ENCODE data around the gene HSPA2.

DNA sequence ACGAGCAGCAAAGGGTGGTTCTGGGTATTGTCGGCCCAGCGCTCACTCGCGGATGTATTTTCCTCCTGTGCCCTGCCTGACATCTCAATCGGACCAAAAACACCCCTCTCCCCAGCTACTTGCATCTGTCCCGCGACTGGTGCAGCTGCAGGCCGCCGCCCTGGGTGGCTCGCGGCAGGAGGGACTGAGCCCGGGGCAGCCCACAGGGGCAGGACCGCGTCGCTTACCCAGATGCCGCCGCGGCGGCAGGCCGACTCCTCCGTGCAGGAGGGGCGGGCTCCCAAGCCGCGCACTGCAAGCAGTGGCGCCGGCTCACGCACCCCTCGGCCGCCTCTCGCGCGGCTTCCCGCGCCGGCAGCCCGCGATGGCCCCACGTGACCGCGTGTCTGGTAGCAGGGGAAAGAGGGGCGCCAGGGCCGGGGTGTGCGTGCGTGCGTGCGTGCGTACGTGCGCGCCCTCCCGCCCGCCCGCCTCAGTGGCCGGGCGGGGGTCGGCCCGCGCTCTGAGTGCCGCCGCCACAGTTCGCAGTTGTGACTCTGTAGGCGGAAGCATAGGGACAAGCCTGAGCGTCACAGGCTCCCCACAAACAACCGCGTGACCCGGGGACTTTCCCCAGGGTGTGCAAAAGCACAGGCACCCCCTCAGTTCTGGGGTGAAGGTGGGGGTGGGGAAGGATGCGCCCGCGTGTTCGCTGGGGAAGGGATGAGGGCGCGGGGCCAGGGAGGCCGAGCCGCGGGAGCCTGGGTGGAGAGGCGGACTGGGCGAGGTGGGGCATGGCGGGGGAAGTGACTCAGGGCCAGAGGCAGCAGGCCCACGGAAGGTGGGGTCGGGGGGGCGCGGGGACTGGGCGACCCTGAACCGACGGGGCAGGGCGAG lies 36.9 kb upstream of the HSPA2 start, which contains the start of gene ZBTB25:
- peak in 1 of 2 donors; percentile 35 for TF ChIP-seq POLR2A (IDR thresholded peaks at IDR 0.05)
- TF ChIP-seq, protein P1, sequence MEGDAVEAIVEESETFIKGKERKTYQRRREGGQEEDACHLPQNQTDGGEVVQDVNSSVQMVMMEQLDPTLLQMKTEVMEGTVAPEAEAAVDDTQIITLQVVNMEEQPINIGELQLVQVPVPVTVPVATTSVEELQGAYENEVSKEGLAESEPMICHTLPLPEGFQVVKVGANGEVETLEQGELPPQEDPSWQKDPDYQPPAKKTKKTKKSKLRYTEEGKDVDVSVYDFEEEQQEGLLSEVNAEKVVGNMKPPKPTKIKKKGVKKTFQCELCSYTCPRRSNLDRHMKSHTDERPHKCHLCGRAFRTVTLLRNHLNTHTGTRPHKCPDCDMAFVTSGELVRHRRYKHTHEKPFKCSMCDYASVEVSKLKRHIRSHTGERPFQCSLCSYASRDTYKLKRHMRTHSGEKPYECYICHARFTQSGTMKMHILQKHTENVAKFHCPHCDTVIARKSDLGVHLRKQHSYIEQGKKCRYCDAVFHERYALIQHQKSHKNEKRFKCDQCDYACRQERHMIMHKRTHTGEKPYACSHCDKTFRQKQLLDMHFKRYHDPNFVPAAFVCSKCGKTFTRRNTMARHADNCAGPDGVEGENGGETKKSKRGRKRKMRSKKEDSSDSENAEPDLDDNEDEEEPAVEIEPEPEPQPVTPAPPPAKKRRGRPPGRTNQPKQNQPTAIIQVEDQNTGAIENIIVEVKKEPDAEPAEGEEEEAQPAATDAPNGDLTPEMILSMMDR (IDR thresholded peaks at IDR 0.05) = no peak
